ENCODE data around the gene TSPAN8. TPM values are rescaled to one million over a fixed set of nuclear protein-coding genes. Genes with fewer than 3 reads are reported as not detected.
"Not testable (repeated sequence)": the region's sequence is repeated elsewhere in the genome, so short reads cannot be mapped to it uniquely, and the experiment has no call there.

TSPAN8 gene
- total and polyA plus RNA-seq, 2 experiments from 2014 or later: not detected

GRCh38 chr12:71150041-71150440, 7.8 kb downstream of the TSPAN8 start:
- not testable (repeated sequence) for H3K9me3 Mint-ChIP-seq; H3K4me1 Mint-ChIP-seq; H4K20me1 ChIP-seq (replicated peaks; ENCODE audit: insufficient read depth); H3K79me2 ChIP-seq (replicated peaks; ENCODE audit: insufficient read depth); H3K4me2 ChIP-seq; H3K36me3 Mint-ChIP-seq (ENCODE audit: low read depth); H3F3A ChIP-seq (replicated peaks; ENCODE audit: low read depth); H3K4me3 ChIP-seq; H3K27me3 ChIP-seq (ENCODE audit: insufficient read depth); H3K4me1 ChIP-seq (ENCODE audit: insufficient read depth); H3K36me3 ChIP-seq (ENCODE audit: insufficient read depth); H3K27me3 Mint-ChIP-seq (ENCODE audit: insufficient read depth, low read depth, poor library complexity); H3K9me2 ChIP-seq (ENCODE audit: insufficient read depth); ATAC-seq; H3K4me3 Mint-ChIP-seq; H3K27ac ChIP-seq (ENCODE audit: low read depth); DNase-seq (ENCODE audit: low spot score); H3K27ac Mint-ChIP-seq; H2AFZ ChIP-seq

GRCh38 chr12:71144682-71145081, 13.1 kb downstream of the TSPAN8 start:
- Histone ChIP-seq H3K27ac (ENCODE audit: low read depth) (no peak overlapping the region), H3K9me2 (ENCODE audit: insufficient read depth) (peaks cover 9% of the 10 kb centered on the region; the same call in 1 of the 2 replicates), H3F3A (replicated peaks; ENCODE audit: low read depth) (no peaks in the 10 kb centered on the region), H2AFZ (no peak overlapping the region), H3K79me2 (replicated peaks; ENCODE audit: insufficient read depth) (no peaks in the 10 kb centered on the region), H4K20me1 (replicated peaks; ENCODE audit: insufficient read depth) (no peaks in the 10 kb centered on the region), H3K27me3 (ENCODE audit: insufficient read depth) (no peaks in the 10 kb centered on the region), H3K4me3 (no peak overlapping the region), H3K4me2 (no peak overlapping the region), H3K4me1 (ENCODE audit: insufficient read depth) (no peaks in the 10 kb centered on the region), H3K36me3 (ENCODE audit: insufficient read depth) (no peaks in the 10 kb centered on the region)
- H3K27me3 Mint-ChIP-seq (ENCODE audit: insufficient read depth, low read depth, poor library complexity): peaks cover 2% of the 10 kb centered on the region
- no peaks in the 10 kb centered on the region for H3K4me1 Mint-ChIP-seq
- DNase-seq (ENCODE audit: low spot score) (no peak), ATAC-seq (no peak)
- H3K9me3 Mint-ChIP-seq: no peaks in the 10 kb centered on the region; the same call in 2 of the 3 replicates
- TF ChIP-seq EZH2 (IDR thresholded peaks at IDR 0.05; ENCODE audit: low read depth, unreplicated experiment) (no peak), STAT1 (IDR thresholded peaks at IDR 0.05; ENCODE audit: unreplicated experiment) (no peak), REST (IDR thresholded peaks at IDR 0.05; ENCODE audit: unreplicated experiment) (no peak), CTCF (conservative IDR thresholded peaks at IDR 0.05; ENCODE audit: low read depth in 2 of 2) (no peak), JUNB (IDR thresholded peaks at IDR 0.05; ENCODE audit: unreplicated experiment) (no peak)
- H3K27ac Mint-ChIP-seq: no peak overlapping the region
- no peaks in the 10 kb centered on the region for H3K36me3 Mint-ChIP-seq (ENCODE audit: low read depth)
- no peak overlapping the region for H3K4me3 Mint-ChIP-seq

All from GM23338 (cell line).